ENCODE measurements around the gene FBXL12.
A peak's percentile ranks its signal among the peaks of the same experiment; 100 is the strongest.

DNA sequence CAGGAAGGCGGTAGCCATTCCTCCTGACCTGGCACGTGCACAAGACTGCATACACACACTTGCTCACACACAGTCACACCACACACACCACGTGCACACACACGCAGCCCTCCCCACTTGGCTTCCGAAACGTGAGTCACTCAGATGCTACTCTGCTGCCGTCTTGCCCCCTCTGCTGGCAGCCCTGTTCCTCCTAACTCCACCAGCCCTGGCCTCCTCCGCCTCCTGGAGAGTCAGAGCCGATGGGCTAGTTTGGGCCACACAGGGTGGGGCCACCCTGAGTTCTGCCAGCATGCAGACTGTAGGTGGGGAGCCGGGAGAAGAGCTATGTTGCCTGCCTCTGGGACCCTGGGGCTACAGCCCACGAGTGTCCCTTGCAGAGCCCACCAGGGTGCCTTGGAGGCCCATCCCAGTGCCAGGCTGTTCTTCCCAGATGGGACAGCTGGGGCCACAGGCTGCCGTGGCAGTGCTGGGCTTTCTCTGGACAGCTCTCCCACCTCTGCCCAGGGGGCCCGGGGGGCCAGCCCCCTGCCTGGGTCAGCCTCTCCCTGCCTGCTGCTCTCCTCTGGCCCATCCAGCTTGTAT, 28.3 kb upstream of the FBXL12 start:
- peak in 1 of 3 experiments; percentile 35 for TF ChIP-seq CTCF (IDR thresholded peaks at IDR 0.05)
- TF ChIP-seq EP300 (IDR thresholded peaks at IDR 0.05), result no peak
- TF ChIP-seq POLR2A (IDR thresholded peaks at IDR 0.05; ENCODE audit: low read depth), result no peak

Data from esophagus muscularis mucosa (tissue), 4 donors.